GM21717 (cell line): Measurements from ENCODE around the gene NFATC2.

Experiments used
- ATAC-seq: cut with Tn5 transposase; IDR thresholded peaks from one replicate; pipeline ENCODE4 v1.9.1; 2021; ENCODE audit warnings: mild to moderate bottlenecking, moderate library complexity; ENCODE audit not compliant: unreplicated experiment

The NFATC2 gene

GRCh38 chr20:51342510-51343236 is 199.8 kb downstream of the NFATC2 start:
- ATAC-seq = no peak

- no peak for ATAC-seq
Observed at GRCh38 chr20:51341581-51341980, 200.9 kb downstream of the NFATC2 start.

- no peak for ATAC-seq
Observed at GRCh38 chr20:51340451-51340840, 202.1 kb downstream of the NFATC2 start.

- no peak for ATAC-seq
Observed at GRCh38 chr20:51339721-51340450, 202.6 kb downstream of the NFATC2 start.

GRCh38 chr20:51338692-51339440 is 203.7 kb downstream of the NFATC2 start:
- no peak for ATAC-seq

GRCh38 chr20:51337126-51337805 is 205.3 kb downstream of the NFATC2 start:
- ATAC-seq = no peak
